ENCODE results near the gene TBXA2R.
"Not testable (repeated sequence)": the region's sequence is repeated elsewhere in the genome, so short reads cannot be mapped to it uniquely, and the experiment has no call there.

Gene TBXA2R

GRCh38 chr19:3652422-3652821 is 45.7 kb upstream of the TBXA2R start:
- TF ChIP-seq, protein P1, sequence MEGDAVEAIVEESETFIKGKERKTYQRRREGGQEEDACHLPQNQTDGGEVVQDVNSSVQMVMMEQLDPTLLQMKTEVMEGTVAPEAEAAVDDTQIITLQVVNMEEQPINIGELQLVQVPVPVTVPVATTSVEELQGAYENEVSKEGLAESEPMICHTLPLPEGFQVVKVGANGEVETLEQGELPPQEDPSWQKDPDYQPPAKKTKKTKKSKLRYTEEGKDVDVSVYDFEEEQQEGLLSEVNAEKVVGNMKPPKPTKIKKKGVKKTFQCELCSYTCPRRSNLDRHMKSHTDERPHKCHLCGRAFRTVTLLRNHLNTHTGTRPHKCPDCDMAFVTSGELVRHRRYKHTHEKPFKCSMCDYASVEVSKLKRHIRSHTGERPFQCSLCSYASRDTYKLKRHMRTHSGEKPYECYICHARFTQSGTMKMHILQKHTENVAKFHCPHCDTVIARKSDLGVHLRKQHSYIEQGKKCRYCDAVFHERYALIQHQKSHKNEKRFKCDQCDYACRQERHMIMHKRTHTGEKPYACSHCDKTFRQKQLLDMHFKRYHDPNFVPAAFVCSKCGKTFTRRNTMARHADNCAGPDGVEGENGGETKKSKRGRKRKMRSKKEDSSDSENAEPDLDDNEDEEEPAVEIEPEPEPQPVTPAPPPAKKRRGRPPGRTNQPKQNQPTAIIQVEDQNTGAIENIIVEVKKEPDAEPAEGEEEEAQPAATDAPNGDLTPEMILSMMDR (IDR thresholded peaks at IDR 0.05): no peak
- Histone ChIP-seq H3K9me3 (no peaks in the 10 kb centered on the region), H3K36me3 (peaks cover 78% of the 10 kb centered on the region), H3K27me3 (no peaks in the 10 kb centered on the region), H3K4me1 (ENCODE audit: control insufficient read depth in 1 of 2, insufficient read depth in 1 of 2, low read depth in 1 of 2, low read length in 1 of 2) (no peaks in the 10 kb centered on the region), H3K4me3 (ENCODE audit: low read depth in 1 of 2, low read length in 1 of 2) (no peak overlapping the region), H3K27ac (no peak overlapping the region)

- no peak overlapping the region for H3K4me3 ChIP-seq (ENCODE audit: low read depth in 1 of 2, low read length in 1 of 2)
- no peaks in the 10 kb centered on the region for H3K27me3 ChIP-seq
- no peaks in the 10 kb centered on the region for H3K9me3 ChIP-seq
- no peaks in the 10 kb centered on the region for H3K4me1 ChIP-seq (ENCODE audit: control insufficient read depth in 1 of 2, insufficient read depth in 1 of 2, low read depth in 1 of 2, low read length in 1 of 2)
- peaks cover 72% of the 10 kb centered on the region for H3K36me3 ChIP-seq
- TF ChIP-seq, protein P1 (IDR thresholded peaks at IDR 0.05): no peak
- H3K27ac ChIP-seq: no peak overlapping the region
These were observed 45.0 kb upstream of the TBXA2R start for GRCh38 chr19:3651684-3652083.

- TF ChIP-seq, protein P1 (IDR thresholded peaks at IDR 0.05): no peak
- no peak overlapping the region for H3K27ac ChIP-seq
- no peak overlapping the region for H3K4me3 ChIP-seq (ENCODE audit: low read depth in 1 of 2, low read length in 1 of 2)
- no peaks in the 10 kb centered on the region for H3K4me1 ChIP-seq (ENCODE audit: control insufficient read depth in 1 of 2, insufficient read depth in 1 of 2, low read depth in 1 of 2, low read length in 1 of 2)
- no peaks in the 10 kb centered on the region for H3K9me3 ChIP-seq
- peaks cover 77% of the 10 kb centered on the region for H3K36me3 ChIP-seq
- H3K27me3 ChIP-seq: no peaks in the 10 kb centered on the region
These were observed 43.2 kb upstream of the TBXA2R start for GRCh38 chr19:3649888-3650287.

DNA sequence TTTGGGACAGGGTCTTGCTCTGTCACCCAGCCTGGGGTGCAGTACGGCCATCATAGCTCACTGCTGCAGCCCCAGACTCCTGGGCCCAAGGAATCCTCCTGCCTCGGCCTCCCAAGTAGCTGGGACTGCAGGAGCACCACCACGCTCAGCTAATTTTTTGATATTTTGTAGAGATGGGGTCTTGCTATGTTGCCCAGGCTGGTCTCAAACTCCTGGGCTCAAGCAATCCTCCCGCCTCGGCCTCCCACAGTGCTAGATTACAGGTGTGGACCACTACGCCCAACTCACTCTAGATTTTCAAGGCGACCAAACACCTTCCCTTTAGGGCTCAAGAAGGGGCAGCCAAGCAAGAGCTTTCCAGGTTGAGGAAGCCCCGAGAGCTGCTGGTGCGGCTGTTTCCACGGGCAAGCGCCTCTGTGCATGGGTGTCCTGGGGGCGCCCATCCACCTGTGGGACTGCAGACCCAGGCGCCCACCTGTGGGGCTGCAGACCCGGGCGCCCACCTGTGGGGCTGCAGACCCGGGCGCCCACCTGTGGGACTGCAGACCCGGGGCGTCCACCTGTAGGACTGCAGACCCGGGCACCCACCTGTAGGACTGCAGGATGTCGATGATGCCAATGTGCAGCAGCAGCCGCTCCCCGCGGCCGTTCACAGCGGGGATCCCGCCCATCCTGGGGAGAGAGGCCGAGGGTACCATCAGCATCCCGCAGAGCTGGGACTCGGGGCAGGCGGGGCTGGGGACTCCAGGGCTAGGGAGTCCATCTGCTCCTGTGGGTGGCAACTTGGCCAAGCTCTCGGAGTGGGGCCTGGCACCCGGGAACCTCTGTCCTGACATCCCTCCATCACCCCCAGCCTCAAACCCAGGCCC is 41.6 kb upstream of the TBXA2R start:
- Histone ChIP-seq H3K27ac (no peak overlapping the region), H3K36me3 (peaks cover 80% of the 10 kb centered on the region), H3K9me3 (no peaks in the 10 kb centered on the region), H3K27me3 (no peaks in the 10 kb centered on the region), H3K4me3 (ENCODE audit: low read depth in 1 of 2, low read length in 1 of 2) (no peak overlapping the region), H3K4me1 (ENCODE audit: control insufficient read depth in 1 of 2, insufficient read depth in 1 of 2, low read depth in 1 of 2, low read length in 1 of 2) (no peaks in the 10 kb centered on the region)
- TF ChIP-seq, protein P1 (IDR thresholded peaks at IDR 0.05): no peak

GRCh38 chr19:3647102-3647501 is 40.4 kb upstream of the TBXA2R start:
- not testable (repeated sequence) for H3K27ac ChIP-seq; H3K9me3 ChIP-seq; H3K4me1 ChIP-seq (ENCODE audit: control insufficient read depth in 1 of 2, insufficient read depth in 1 of 2, low read depth in 1 of 2, low read length in 1 of 2); H3K4me3 ChIP-seq (ENCODE audit: low read depth in 1 of 2, low read length in 1 of 2); H3K27me3 ChIP-seq
- H3K36me3 ChIP-seq: peaks cover 80% of the 10 kb centered on the region

DNA sequence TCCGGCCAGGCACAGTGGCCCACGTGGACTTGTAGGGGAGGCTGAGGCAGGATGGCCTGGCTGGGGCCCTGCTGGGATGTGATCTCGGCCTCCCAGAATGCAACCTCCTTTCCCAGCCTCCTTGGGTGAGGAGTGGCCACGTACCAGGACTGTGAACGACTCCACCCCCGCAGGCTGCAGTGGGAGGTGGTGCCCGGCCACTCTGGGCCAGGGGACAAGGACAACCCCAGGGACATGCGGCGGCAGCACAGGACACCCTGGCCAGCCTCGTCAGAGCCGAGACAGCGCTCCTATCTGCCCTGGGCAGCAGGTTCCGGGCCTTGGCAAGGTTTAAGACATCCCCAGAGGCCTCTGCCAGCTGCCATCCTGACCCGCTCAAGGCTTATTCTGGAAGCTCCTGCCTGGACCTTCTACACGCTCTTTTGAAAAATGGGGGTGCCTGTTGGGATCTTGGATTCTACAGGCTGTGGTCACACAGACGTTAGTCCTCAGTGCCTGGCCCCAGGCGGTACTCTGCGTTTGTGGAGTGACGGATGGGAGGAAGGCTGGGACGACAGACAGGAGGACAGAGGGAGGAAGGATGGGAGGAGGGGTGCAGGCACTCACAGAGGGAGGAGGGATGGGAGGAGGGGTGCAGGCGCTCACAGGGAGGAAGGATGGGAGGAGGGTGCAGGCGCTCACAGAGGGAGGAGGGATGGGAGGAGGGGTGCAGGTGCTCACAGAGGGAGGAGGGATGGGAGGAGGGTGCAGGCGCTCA is 39.8 kb upstream of the TBXA2R start:
- Histone ChIP-seq H3K27me3 (no peaks in the 10 kb centered on the region), H3K36me3 (peaks cover 80% of the 10 kb centered on the region), H3K9me3 (no peaks in the 10 kb centered on the region), H3K4me3 (ENCODE audit: low read depth in 1 of 2, low read length in 1 of 2) (no peak overlapping the region), H3K4me1 (ENCODE audit: control insufficient read depth in 1 of 2, insufficient read depth in 1 of 2, low read depth in 1 of 2, low read length in 1 of 2) (no peaks in the 10 kb centered on the region), H3K27ac (no peak overlapping the region)
- TF ChIP-seq, protein P1 (IDR thresholded peaks at IDR 0.05): no peak
